Prostate gland (tissue), 2 donors: Measurements from ENCODE around the gene NXN. TPM values are rescaled to one million over a fixed set of nuclear protein-coding genes. Genes with fewer than 3 reads are reported as not detected.
"Not testable (repeated sequence)": the region's sequence is repeated elsewhere in the genome, so short reads cannot be mapped to it uniquely, and the experiment has no call there.

Source experiments
- DNase-seq: peaks from one replicate; pipeline ENCODE4 v3.0.0-alpha.2; 2019; ENCODE audit warnings: low spot score
- H3K27ac ChIP-seq, 2 donors: fragments of 200-600 bp; sonication (generic); 2 replicates each; pipeline ENCODE4 v1.5.1; 2017 to 2019
- H3K27me3 ChIP-seq: fragments of 200-600 bp; sonication (generic); replicated peaks from 2 replicates; pipeline ENCODE4 v1.5.1; 2019; ENCODE audit not compliant: insufficient read depth
- H3K36me3 ChIP-seq, 2 donors: fragments of 200-600 bp; sonication (generic); 1 replicate in 1 of 2; 2 replicates in 1 of 2; pipeline versions ENCODE4 v1.5.1 to v1.8.1; 2017 to 2019
- H3K4me1 ChIP-seq: fragments of 200-600 bp; sonication (generic); replicated peaks from 2 replicates; pipeline ENCODE4 v1.5.1; 2019
- H3K4me3 ChIP-seq, 2 donors: fragments of 200-600 bp; sonication (generic); 2 replicates each; pipeline ENCODE4 v1.5.1; 2017 to 2019
- H3K9me3 ChIP-seq: fragments of 200-600 bp; sonication (generic); 2 replicates; pipeline ENCODE4 v1.5.1; 2017
- POLR2A ChIP-seq: fragments of 450-650 bp; IDR thresholded peaks from one replicate; pipeline ENCODE4 v1.6.1; 2016; ENCODE audit warnings: antibody characterized with exemption, mild to moderate bottlenecking
- POLR2AphosphoS5 ChIP-seq: sonication (generic); formaldehyde crosslinking; IDR thresholded peaks from one replicate; pipeline ENCODE4 v1.6.1; 2017; ENCODE audit warnings: antibody characterized with exemption
- WGBS: methylation state at CpG from one replicate; pipeline ENCODE4 v1.1.5; 2018; 5-methylcytosine and 5-hydroxymethylcytosine counted together
- intact Hi-C: fragments of 100-400 bp; cut with DNase I; formaldehyde crosslinking; loops from one replicate; pipeline ENCODE4 v1.14.2; 2022
- microRNA-seq: library from miRNA; unstranded; fragments of <30 nt; microRNA quantifications from one replicate; pipeline ENCODE4, GENCODE V29; 2016
- small RNA-seq, 2 donors: library from RNA; depleted of rRNA; stranded (forward); fragments of <200 nt; gene quantifications; one replicate each; pipeline ENCODE3, GENCODE V24; 2016
- total RNA-seq, 2 donors: library from RNA; depleted of rRNA; stranded (reverse); fragments of >200 nt; gene quantifications; one replicate each; pipeline ENCODE4 v1.1.0, GENCODE V29; 2016
- TF ChIP-seq, protein P1 (sequence below), 4 experiments: fragments of 200-600 bp in 2 of 4; fragments of 450-650 bp in 2 of 4; sonication (generic) in 2 of 4; IDR thresholded peaks; 1 replicate in 3 of 4; 2 replicates in 1 of 4; pipeline ENCODE4 v1.5.1; 2016 to 2019; ENCODE audit warnings: antibody characterized with exemption in 4 of 4, mild to moderate bottlenecking in 2 of 4, moderate library complexity in 2 of 4

NXN gene
- total RNA-seq, 2 donors from 2014 or later: 56.2 to 56.7 TPM

- no peaks in the 10 kb centered on the region for H3K36me3 ChIP-seq
- H3K4me1 ChIP-seq: no peaks in the 10 kb centered on the region
- WGBS: 1% methylated on average over 40 of the region's 87 CpGs
- TF ChIP-seq POLR2AphosphoS5: peak; percentile 89
- TF ChIP-seq POLR2A: peak; percentile 81
- TF ChIP-seq, protein P1, sequence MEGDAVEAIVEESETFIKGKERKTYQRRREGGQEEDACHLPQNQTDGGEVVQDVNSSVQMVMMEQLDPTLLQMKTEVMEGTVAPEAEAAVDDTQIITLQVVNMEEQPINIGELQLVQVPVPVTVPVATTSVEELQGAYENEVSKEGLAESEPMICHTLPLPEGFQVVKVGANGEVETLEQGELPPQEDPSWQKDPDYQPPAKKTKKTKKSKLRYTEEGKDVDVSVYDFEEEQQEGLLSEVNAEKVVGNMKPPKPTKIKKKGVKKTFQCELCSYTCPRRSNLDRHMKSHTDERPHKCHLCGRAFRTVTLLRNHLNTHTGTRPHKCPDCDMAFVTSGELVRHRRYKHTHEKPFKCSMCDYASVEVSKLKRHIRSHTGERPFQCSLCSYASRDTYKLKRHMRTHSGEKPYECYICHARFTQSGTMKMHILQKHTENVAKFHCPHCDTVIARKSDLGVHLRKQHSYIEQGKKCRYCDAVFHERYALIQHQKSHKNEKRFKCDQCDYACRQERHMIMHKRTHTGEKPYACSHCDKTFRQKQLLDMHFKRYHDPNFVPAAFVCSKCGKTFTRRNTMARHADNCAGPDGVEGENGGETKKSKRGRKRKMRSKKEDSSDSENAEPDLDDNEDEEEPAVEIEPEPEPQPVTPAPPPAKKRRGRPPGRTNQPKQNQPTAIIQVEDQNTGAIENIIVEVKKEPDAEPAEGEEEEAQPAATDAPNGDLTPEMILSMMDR (IDR thresholded peaks at IDR 0.05): peak; percentile 94 to 99 (median 97)
- DNase-seq: peak; percentile 89
- no peaks in the 10 kb centered on the region for H3K9me3 ChIP-seq
- no peaks in the 10 kb centered on the region for H3K27me3 ChIP-seq
- intact Hi-C loops: no loop called here
- H3K27ac ChIP-seq: peak within 1 kb of the TSS; percentile 88 to 92
- H3K4me3 ChIP-seq: peak within 1 kb of the TSS; percentile 77 to 83
Measured at GRCh38 chr17:752002-752619, 227.5 kb downstream of the NXN start, which contains the start of gene GEMIN4. Gene GEMIN4 (minus strand): TSS chr17:752264. CDS start chr17:752142, 122 bp downstream.

DNA sequence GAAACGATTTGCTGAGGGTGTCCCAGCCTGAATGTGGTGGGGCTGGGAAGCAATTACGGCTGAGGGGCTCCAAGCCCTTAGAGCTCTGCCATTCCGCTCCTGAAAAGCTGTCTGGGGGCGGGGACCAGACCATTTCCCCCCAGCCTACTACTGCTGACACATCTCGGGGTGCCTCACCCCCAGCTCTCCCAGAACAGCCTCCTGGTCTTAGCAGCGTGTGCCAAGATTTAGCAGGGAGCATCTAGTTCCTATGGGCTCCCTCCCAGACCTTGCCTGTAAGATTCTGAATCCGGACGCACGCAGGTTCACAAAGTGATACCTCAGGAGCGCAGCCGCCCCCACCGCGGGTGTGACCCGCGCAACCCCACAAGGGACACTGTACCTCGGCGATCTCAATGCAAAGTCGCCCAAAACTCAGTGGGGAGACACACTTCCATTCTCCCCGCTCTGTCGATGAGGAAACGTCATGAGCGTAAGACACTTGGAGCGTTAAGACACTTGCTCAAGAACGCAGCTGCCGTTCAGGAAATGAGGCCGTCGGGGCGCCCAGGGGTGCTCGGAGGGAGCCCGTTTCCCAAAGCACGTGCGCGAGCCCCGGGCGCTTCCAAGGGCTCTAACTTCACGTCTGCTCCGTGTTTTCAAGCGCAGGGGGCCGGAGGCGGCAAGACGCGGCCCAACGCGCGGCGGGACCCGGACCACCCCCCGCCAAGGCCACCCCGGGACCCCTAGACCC, 228.1 kb downstream of the NXN start:
- Histone ChIP-seq H3K27ac (peak overlapping the region; percentile 88 to 92), H3K36me3 (peaks cover 0 to 5% of the 10 kb centered on the region in 2 donors), H3K4me1 (no peaks in the 10 kb centered on the region), H3K4me3 (peak overlapping the region; percentile 77 to 83), H3K27me3 (no peaks in the 10 kb centered on the region), H3K9me3 (no peaks in the 10 kb centered on the region)
- no peak for DNase-seq
- TF ChIP-seq, protein P1 (IDR thresholded peaks at IDR 0.05): no peak
- TF ChIP-seq POLR2A (no peak), POLR2AphosphoS5 (no peak)
- under 1% methylated on average over 34 of the region's 49 CpGs for WGBS
- intact Hi-C loops: no loop called here

GRCh38 chr17:750431-751037, 229.0 kb downstream of the NXN start:
- no peak overlapping the region for H3K27ac ChIP-seq
- no peaks in the 10 kb centered on the region for H3K4me1 ChIP-seq
- WGBS: 57% methylated on average over 8 of the region's 8 CpGs
- no peaks in the 10 kb centered on the region for H3K9me3 ChIP-seq
- DNase-seq: no peak
- peak overlapping the region in 1 of 2 donors; percentile 77 for H3K4me3 ChIP-seq
- intact Hi-C loops: no loop called here
- peaks cover 0 to 14% of the 10 kb centered on the region in 2 donors for H3K36me3 ChIP-seq
- no peaks in the 10 kb centered on the region for H3K27me3 ChIP-seq
- no peak for TF ChIP-seq POLR2AphosphoS5
- TF ChIP-seq POLR2A: no peak
- TF ChIP-seq, protein P1 (IDR thresholded peaks at IDR 0.05): no peak

- H3K4me3 ChIP-seq, intact Hi-C loops, DNase-seq, H3K4me1 ChIP-seq, H3K27me3 ChIP-seq, H3K9me3 ChIP-seq, H3K27ac ChIP-seq: not testable (repeated sequence)
- H3K36me3 ChIP-seq: peaks cover 0 to 17% of the 10 kb centered on the region in 2 donors
- WGBS: 82% methylated on average over 6 of the region's 7 CpGs
Measured at GRCh38 chr17:749359-749758, 230.2 kb downstream of the NXN start.

Small RNAs within 50 kb of the gene (microRNA-seq; reads per million reads assigned to microRNA genes)
- gene MIR3183: 0.75 reads per million

Small RNAs within 50 kb of the gene (small RNA-seq; reads per million reads assigned to genes)
- 0 to 0.09 reads per million in 2 donors for gene MIR3183

Other genes starting within 250 kb of the NXN start
- 10 to 100 TPM in 1 of 2 donors, 1 to 10 TPM in 1; 8.1 to 12.0 TPM for gene TLCD3A, start 247.2 kb downstream of the NXN start, total RNA-seq
- 10 to 100 TPM; 27.9 to 33.1 TPM for gene GEMIN4, start 227.5 kb downstream of the NXN start, total RNA-seq
- gene GLOD4, start 197.5 kb downstream of the NXN start, total RNA-seq: 100 to 1,000 TPM in 1 of 2 donors, 10 to 100 TPM in 1; 72.4 to 113 TPM
- gene MRM3, start 197.4 kb downstream of the NXN start, total RNA-seq: 10 to 100 TPM; 15.1 to 22.3 TPM
- 10 to 100 TPM; 15.1 to 20.3 TPM for gene TIMM22, start 17.4 kb upstream of the NXN start, total RNA-seq
- 10 to 100 TPM; 80.7 to 82.7 TPM for gene ABR, start 200.2 kb upstream of the NXN start, total RNA-seq